IMR-90 (cell line): ENCODE results near the gene TM2D3. TPM values are rescaled to one million over a fixed set of nuclear protein-coding genes. Genes with fewer than 3 reads are reported as not detected.

Experiments
- ATAC-seq: fragments of 200-7000 bp; cut with Tn5 transposase; 2 replicates; pipeline ENCODE4 v1.9.1; 2020; ENCODE audit warnings: low read depth, mild to moderate bottlenecking, moderate library complexity
- BruUV-seq: library from RNA; stranded (reverse); fragments of 400-500 nt; replicated peaks from 2 replicates; lab custom pipeline; 2021; lab: Mats Ljungman, UMichigan
- CTCF ChIA-PET: fragments of 300-600 bp; formaldehyde crosslinking; extraction: SDS; loops from one replicate; lab custom pipeline; 2021; ENCODE audit warnings: antibody characterized with exemption; lab: Yijun Ruan, JAX
- POLR2A ChIA-PET: fragments of 300-600 bp; sonication (Branson Sonifier 250); formaldehyde crosslinking; loops from one replicate; lab custom pipeline; 2022; ENCODE audit warnings: antibody characterized with exemption; ENCODE audit not compliant: unreplicated experiment; lab: Charles Lee
- DNase-seq: peaks from one replicate; pipeline ENCODE4 v3.0.0; 2013
- H2AFZ ChIP-seq: replicated peaks from 2 replicates; pipeline ENCODE3; 2013; ENCODE audit warnings: low read length, mild to moderate bottlenecking; ENCODE audit not compliant: poor library complexity
- H2AK5ac ChIP-seq: 2 replicates; pipeline ENCODE4 v1.6.1; 2013; ENCODE audit warnings: low read depth, low read length, inconsistent platforms
- H2AK9ac ChIP-seq: replicated peaks from 2 replicates; pipeline ENCODE3; 2013; ENCODE audit warnings: mild to moderate bottlenecking, low read depth, low read length, moderate library complexity; ENCODE audit not compliant: poor library complexity
- H2BK120ac ChIP-seq: 2 replicates; pipeline ENCODE4 v1.6.1; 2013; ENCODE audit warnings: low read depth, low read length, inconsistent platforms
- H2BK15ac ChIP-seq: 3 replicates; pipeline ENCODE4 v1.6.1; 2013; ENCODE audit warnings: low read depth, low read length, inconsistent platforms
- H2BK20ac ChIP-seq: 2 replicates; pipeline ENCODE4 v1.6.1; 2013; ENCODE audit warnings: low read depth, mild to moderate bottlenecking, inconsistent platforms, low read length, moderate library complexity
- H2BK5ac ChIP-seq: 2 replicates; pipeline ENCODE4 v1.6.1; 2013; ENCODE audit warnings: mild to moderate bottlenecking, low read depth, low read length, inconsistent platforms; ENCODE audit not compliant: poor library complexity, severe bottlenecking
- H3K14ac ChIP-seq: replicated peaks from 2 replicates; pipeline ENCODE4 v1.6.1; 2013; ENCODE audit warnings: low read depth, low read length, inconsistent platforms
- H3K18ac ChIP-seq: 2 replicates; pipeline ENCODE4 v1.6.1; 2013; ENCODE audit warnings: low read depth, low read length, control low read depth
- H3K23ac ChIP-seq: 2 replicates; pipeline ENCODE4 v1.6.1; 2013; ENCODE audit warnings: low read depth, low read length, inconsistent platforms
- H3K27ac ChIP-seq: 2 replicates; pipeline ENCODE4 v1.5.1; 2013; ENCODE audit warnings: mild to moderate bottlenecking, control low read depth, low read length; ENCODE audit not compliant: insufficient read depth
- H3K27me3 ChIP-seq: 2 replicates; pipeline ENCODE4 v1.6.1; 2013; ENCODE audit warnings: low read length; ENCODE audit not compliant: control insufficient read depth, insufficient read depth
- H3K36me3 ChIP-seq: 2 replicates; pipeline ENCODE4 v1.6.1; 2013; ENCODE audit warnings: low read length, mixed read lengths; ENCODE audit not compliant: control insufficient read depth, insufficient read depth
- H3K4ac ChIP-seq: 2 replicates; pipeline ENCODE4 v1.6.1; 2013; ENCODE audit warnings: low read depth, low read length, inconsistent platforms
- H3K4me1 ChIP-seq: 2 replicates; pipeline ENCODE4 v1.6.1; 2013; ENCODE audit warnings: low read length, mixed read lengths; ENCODE audit not compliant: control insufficient read depth, insufficient read depth
- H3K4me2 ChIP-seq: 2 replicates; pipeline ENCODE4 v1.6.1; 2013; ENCODE audit warnings: low read depth, mild to moderate bottlenecking, control low read depth, low read length, moderate library complexity
- H3K4me3 ChIP-seq: 2 replicates; pipeline ENCODE4 v1.5.1; 2013; ENCODE audit warnings: low read depth, mild to moderate bottlenecking, control low read depth, low read length, moderate library complexity; ENCODE audit not compliant: insufficient read depth
- H3K56ac ChIP-seq: 2 replicates; pipeline ENCODE4 v1.6.1; 2013; ENCODE audit warnings: low read length, inconsistent platforms; ENCODE audit not compliant: insufficient read depth; ENCODE audit errors: extremely low read depth
- H3K79me1 ChIP-seq, 2 experiments: 2 replicates each; pipeline ENCODE4 v1.6.1; 2013; ENCODE audit warnings: low read length in 2 of 2, inconsistent platforms in 1 of 2, low read depth in 1 of 2
- H3K9ac ChIP-seq: 2 replicates; pipeline ENCODE4 v1.6.1; 2013; ENCODE audit warnings: low read depth, low read length, control low read depth
- H3K9me1 ChIP-seq: 2 replicates; pipeline ENCODE4 v1.6.1; 2013; ENCODE audit warnings: low read length, inconsistent platforms; ENCODE audit not compliant: insufficient read depth
- H3K9me3 ChIP-seq: 2 replicates; pipeline ENCODE4 v1.6.1; 2013; ENCODE audit warnings: low read length; ENCODE audit not compliant: control insufficient read depth, insufficient read depth
- H4K20me1 ChIP-seq: 2 replicates; pipeline ENCODE4 v1.6.1; 2013; ENCODE audit warnings: low read length, inconsistent platforms; ENCODE audit not compliant: insufficient read depth
- H4K5ac ChIP-seq: 2 replicates; pipeline ENCODE4 v1.6.1; 2013; ENCODE audit warnings: mild to moderate bottlenecking, low read depth, low read length, control low read depth
- H4K8ac ChIP-seq, 2 experiments: 2 replicates each; pipeline ENCODE4 v1.6.1; 2013; ENCODE audit warnings: low read depth in 2 of 2, low read length in 2 of 2, control low read depth in 1 of 2, inconsistent platforms in 1 of 2
- H4K91ac ChIP-seq: 2 replicates; pipeline ENCODE4 v1.6.1; 2013; ENCODE audit warnings: low read depth, low read length, inconsistent platforms; ENCODE audit not compliant: insufficient read depth
- BHLHE40 ChIP-seq: fragments of 150-350 bp; IDR thresholded peaks from 2 replicates; pipeline ENCODE4 v1.6.1; 2016; ENCODE audit warnings: mild to moderate bottlenecking, low read depth, low read length
- CEBPB ChIP-seq: IDR thresholded peaks from 2 replicates; pipeline ENCODE4 v1.6.1; 2012; ENCODE audit warnings: low read depth, low read length, improper control_type of control experiment
- NFE2L2 ChIP-seq: fragments of 150-350 bp; IDR thresholded peaks from 2 replicates; pipeline ENCODE4 v1.6.1; 2016; ENCODE audit warnings: low read depth, mild to moderate bottlenecking, low read length
- RAD21 ChIP-seq: IDR thresholded peaks from 2 replicates; pipeline ENCODE4 v1.6.1; 2012; ENCODE audit warnings: low read length, improper control_type of control experiment
- RFX5 ChIP-seq: IDR thresholded peaks from 2 replicates; pipeline ENCODE4 v1.8.0; 2012; ENCODE audit warnings: low read depth, mild to moderate bottlenecking, low read length, moderate library complexity
- WGBS, 2 experiments: methylation state at CpG; one replicate each; pipeline versions ENCODE4 v1.1.5 to v1.1.7; 2013; ENCODE audit warnings: missing lambda C conversion rate in 2 of 2; ENCODE audit not compliant: insufficient read length in 1 of 2; ENCODE audit errors: extremely low coverage in 2 of 2; 5-methylcytosine and 5-hydroxymethylcytosine counted together
- dilution Hi-C: fragments of 300-500 bp; cut with HindIII; formaldehyde crosslinking; loops from one replicate; pipeline ENCODE4 v1.14.3; 2018; ENCODE audit warnings: low sequenced_read_pairs; ENCODE audit not compliant: unreplicated experiment
- in situ Hi-C: fragments of 300-500 bp; cut with MboI; formaldehyde crosslinking; loops from 3 replicates; pipeline ENCODE4 v1.14.3; 2019; ENCODE audit warnings: low sequenced_read_pairs, inconsistent platforms, mixed read lengths
- intact Hi-C: fragments of 100-400 bp; cut with micrococcal nuclease; formaldehyde crosslinking; loops from 2 replicates; pipeline ENCODE4 v1.10.0; 2022
- polyA plus RNA-seq, 3 experiments: library from polyadenylated mRNA; depleted of rRNA; stranded (reverse); fragments of >200 nt; gene quantifications; 2 replicates each; pipeline ENCODE4 v1.2.3, GENCODE V29; 2012; ENCODE audit warnings: low replicate concordance in 1 of 3
- total RNA-seq: library from RNA; depleted of rRNA; stranded (reverse); fragments of >200 nt; gene quantifications from 2 replicates; pipeline ENCODE4 v1.2.3, GENCODE V29; 2012
- TF ChIP-seq, protein P1 (sequence below): fragments of 150-350 bp; IDR thresholded peaks from 2 replicates; pipeline ENCODE4 v1.6.1; 2016; ENCODE audit warnings: low read depth, mild to moderate bottlenecking, low read length, moderate library complexity, borderline replicate concordance

The TM2D3 gene
- total and polyA plus RNA-seq, 2 of the 4 experiments (the other 2 are of a cell fraction), result 27.4 to 34.5 TPM

DNA sequence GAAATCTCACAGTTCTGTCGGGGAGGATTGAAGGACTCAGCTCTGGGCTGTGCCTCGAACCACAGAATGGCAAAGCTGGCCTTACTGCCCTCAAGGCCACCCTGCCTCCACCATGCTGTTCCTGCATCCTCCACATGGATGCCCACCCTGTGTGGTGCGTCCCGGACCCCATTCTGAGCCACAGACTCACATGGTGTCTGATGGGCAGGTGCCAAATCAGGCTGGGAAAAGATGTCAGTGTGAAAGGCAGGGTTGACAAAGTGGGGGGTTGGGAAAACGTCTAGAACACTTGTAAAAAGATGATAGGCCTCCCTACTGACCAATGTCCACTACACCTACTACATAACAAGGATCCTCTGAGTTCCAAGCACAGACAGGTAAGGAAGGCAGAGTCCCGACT lies 49.4 kb downstream of the TM2D3 start:
- DNase-seq, result no peak
- peaks cover 23% of the 10 kb centered on the region for H3K27me3 ChIP-seq
- H2AFZ ChIP-seq, result no peak overlapping the region
- no peak overlapping the region for H4K8ac ChIP-seq
- no peaks in the 10 kb centered on the region for H3K79me1 ChIP-seq
- H3K18ac ChIP-seq, result no peak overlapping the region
- no peaks in the 10 kb centered on the region for H3K36me3 ChIP-seq
- CTCF ChIA-PET, result no interaction called here
- no peak overlapping the region for H3K23ac ChIP-seq
- intact Hi-C loops, result no loop called here
- BruUV-seq, result no TSS peak
- no peak overlapping the region for H3K56ac ChIP-seq
- dilution Hi-C loops, result no loop called here
- ATAC-seq, result no peak
- no peak for TF ChIP-seq BHLHE40
- no peak for TF ChIP-seq NFE2L2
- TF ChIP-seq, protein P1, sequence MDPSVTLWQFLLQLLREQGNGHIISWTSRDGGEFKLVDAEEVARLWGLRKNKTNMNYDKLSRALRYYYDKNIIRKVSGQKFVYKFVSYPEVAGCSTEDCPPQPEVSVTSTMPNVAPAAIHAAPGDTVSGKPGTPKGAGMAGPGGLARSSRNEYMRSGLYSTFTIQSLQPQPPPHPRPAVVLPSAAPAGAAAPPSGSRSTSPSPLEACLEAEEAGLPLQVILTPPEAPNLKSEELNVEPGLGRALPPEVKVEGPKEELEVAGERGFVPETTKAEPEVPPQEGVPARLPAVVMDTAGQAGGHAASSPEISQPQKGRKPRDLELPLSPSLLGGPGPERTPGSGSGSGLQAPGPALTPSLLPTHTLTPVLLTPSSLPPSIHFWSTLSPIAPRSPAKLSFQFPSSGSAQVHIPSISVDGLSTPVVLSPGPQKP, result no peak
- no peak for TF ChIP-seq RAD21
- TF ChIP-seq RFX5, result no peak
- TF ChIP-seq CEBPB, result no peak
- no peak overlapping the region for H3K27ac ChIP-seq
- no peak overlapping the region for H2BK5ac ChIP-seq
- no peaks in the 10 kb centered on the region for H3K4me1 ChIP-seq
- no peak overlapping the region for H3K4me2 ChIP-seq
- no peak overlapping the region for H4K5ac ChIP-seq
- no peak overlapping the region for H2BK120ac ChIP-seq
- no peaks in the 10 kb centered on the region for H3K9me3 ChIP-seq
- no peak overlapping the region for H2AK9ac ChIP-seq
- H3K9me1 ChIP-seq, result no peaks in the 10 kb centered on the region
- H3K14ac ChIP-seq, result no peak overlapping the region
- no peak overlapping the region for H4K91ac ChIP-seq
- in situ Hi-C loops, result no loop called here
- H4K20me1 ChIP-seq, result no peaks in the 10 kb centered on the region
- H2BK15ac ChIP-seq, result no peak overlapping the region
- no peak overlapping the region for H3K4me3 ChIP-seq
- POLR2A ChIA-PET, result no interaction called here
- H2AK5ac ChIP-seq, result no peak overlapping the region
- H3K4ac ChIP-seq, result no peak overlapping the region
- H2BK20ac ChIP-seq, result no peak overlapping the region
- 70% methylated on average over 2 of the region's 6 CpGs; no CpG with 5 or more reads in 1 of the 2 experiments for WGBS, 2 experiments
- no peak overlapping the region for H3K9ac ChIP-seq
